GM21447 (cell line): Measurements from ENCODE around the gene DENND2A.
"Not testable (repeated sequence)": the region's sequence is repeated elsewhere in the genome, so short reads cannot be mapped to it uniquely, and the experiment has no call there.

ENCODE experiments used
- ATAC-seq: cut with Tn5 transposase; IDR thresholded peaks from one replicate; pipeline ENCODE4 v1.9.1; 2021; ENCODE audit not compliant: unreplicated experiment

The DENND2A gene

GRCh38 chr7:140619915-140620510, 20.6 kb downstream of the DENND2A start:
- not testable (repeated sequence) for ATAC-seq

- ATAC-seq = no peak
Measured at GRCh38 chr7:140619176-140619575, 21.4 kb downstream of the DENND2A start.

- no peak for ATAC-seq
Measured at GRCh38 chr7:140618306-140618705, 22.3 kb downstream of the DENND2A start.

GRCh38 chr7:140617081-140617480, 23.5 kb downstream of the DENND2A start:
- ATAC-seq = no peak

GRCh38 chr7:140616328-140616727, 24.3 kb downstream of the DENND2A start:
- ATAC-seq = no peak

GRCh38 chr7:140611641-140612040, 29.0 kb downstream of the DENND2A start:
- no peak for ATAC-seq

GRCh38 chr7:140610204-140611165, 30.1 kb downstream of the DENND2A start:
- ATAC-seq = no peak

GRCh38 chr7:140609646-140610045, 31.0 kb downstream of the DENND2A start:
- ATAC-seq = no peak

- no peak for ATAC-seq
Measured at GRCh38 chr7:140607441-140607989, 33.1 kb downstream of the DENND2A start.

- no peak for ATAC-seq
Measured at GRCh38 chr7:140605337-140605736, 35.3 kb downstream of the DENND2A start.

GRCh38 chr7:140604760-140605159, 35.9 kb downstream of the DENND2A start:
- no peak for ATAC-seq

- ATAC-seq = no peak
Measured at GRCh38 chr7:140604076-140604475, 36.5 kb downstream of the DENND2A start.

GRCh38 chr7:140601566-140602174, 38.9 kb downstream of the DENND2A start:
- no peak for ATAC-seq

- no peak for ATAC-seq
Measured at GRCh38 chr7:140600341-140600740, 40.3 kb downstream of the DENND2A start.

GRCh38 chr7:140597428-140597949, 43.1 kb downstream of the DENND2A start:
- no peak for ATAC-seq

- ATAC-seq = no peak
Measured at GRCh38 chr7:140596519-140597427, 43.8 kb downstream of the DENND2A start.

GRCh38 chr7:140595468-140596092, 45.0 kb downstream of the DENND2A start:
- ATAC-seq = no peak

GRCh38 chr7:140594131-140594691, 46.4 kb downstream of the DENND2A start:
- ATAC-seq = no peak

GRCh38 chr7:140593672-140593982, 47.0 kb downstream of the DENND2A start:
- peak; percentile 76 for ATAC-seq
